ENCODE data around the gene CCDC138. TPM values are rescaled to one million over a fixed set of nuclear protein-coding genes. Genes with fewer than 3 reads are reported as not detected.

Gene CCDC138
- total RNA-seq, 1 donor from 2014 or later: 4.1 TPM

DNA sequence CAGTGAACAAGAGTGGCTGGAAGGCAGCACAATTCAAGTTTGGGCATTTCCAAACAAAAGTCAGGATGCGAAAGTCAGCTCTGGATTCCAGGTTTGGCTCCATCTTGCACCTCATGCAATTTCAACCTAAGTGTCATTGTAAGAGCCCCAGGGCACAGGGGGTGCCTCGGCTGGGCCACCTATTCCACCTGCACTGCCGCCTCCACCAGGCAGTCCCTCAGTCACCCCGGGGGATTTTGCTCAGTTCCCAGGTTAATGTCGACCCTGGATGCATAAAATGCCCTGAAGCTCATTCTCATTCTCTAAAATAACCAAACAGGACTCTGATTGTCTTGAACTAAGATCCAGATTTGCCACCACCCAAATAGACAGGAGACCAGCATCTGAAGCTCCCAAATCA is 124.8 kb downstream of the CCDC138 start:
- Mint-ChIP-seq H3K27me3 (ENCODE audit: low read depth) (peaks cover 19% of the 10 kb centered on the region), H3K9me3 (ENCODE audit: low read depth) (no peaks in the 10 kb centered on the region), H3K4me3 (ENCODE audit: unreplicated experiment) (no peak overlapping the region)

DNA sequence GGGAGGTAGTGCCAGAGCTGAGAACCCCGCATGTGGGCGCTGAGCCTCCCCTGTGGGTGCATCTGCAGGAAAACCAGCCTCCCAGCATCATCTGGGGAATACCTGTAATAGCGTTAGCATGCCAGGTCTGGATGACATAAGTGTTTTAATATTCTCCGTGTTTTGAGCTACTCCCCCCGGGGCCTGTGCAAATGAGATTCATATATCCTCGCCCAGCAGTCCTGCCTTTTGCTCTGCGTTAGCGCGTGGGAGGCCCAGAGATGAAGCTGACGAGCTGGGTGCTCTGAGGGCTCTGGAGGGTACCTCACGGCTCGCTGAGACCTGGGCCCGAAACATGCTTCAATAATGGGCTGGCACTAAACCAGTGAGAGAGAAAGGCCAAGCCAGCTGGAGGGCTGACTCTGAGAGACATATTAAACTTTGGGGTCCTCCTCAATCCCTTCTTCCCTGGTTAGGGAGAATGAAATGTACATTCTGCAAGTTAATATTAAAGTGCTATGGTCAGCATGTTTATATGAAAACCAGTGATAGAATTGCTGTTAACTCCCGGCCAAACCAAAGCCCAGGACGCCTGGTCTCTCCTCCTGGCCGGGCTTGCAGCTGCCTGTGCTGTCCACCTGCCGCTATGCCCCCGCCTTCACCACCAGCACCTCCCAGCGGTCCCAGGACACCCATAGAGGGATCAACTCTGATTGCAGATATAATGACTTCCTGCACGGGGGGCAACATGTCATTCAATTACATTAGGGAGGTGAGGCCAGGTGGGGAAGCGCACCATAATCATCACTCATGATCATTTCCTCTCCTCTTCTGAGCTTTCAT is 125.4 kb downstream of the CCDC138 start:
- Mint-ChIP-seq H3K4me1 (ENCODE audit: low read depth) (no peaks in the 10 kb centered on the region), H3K27me3 (ENCODE audit: low read depth) (peaks cover 25% of the 10 kb centered on the region), H3K9me3 (ENCODE audit: low read depth) (no peaks in the 10 kb centered on the region), H3K36me3 (ENCODE audit: low read depth) (no peaks in the 10 kb centered on the region), H3K4me3 (ENCODE audit: unreplicated experiment) (no peak overlapping the region), H3K27ac (ENCODE audit: unreplicated experiment) (no peak overlapping the region)
- no peak for DNase-seq (ENCODE audit: low spot score)
- no peak for TF ChIP-seq CTCF (IDR thresholded peaks at IDR 0.05)

More for the DNA sequence above, 124.8 kb downstream of the CCDC138 start:
- no peak overlapping the region for H3K27ac Mint-ChIP-seq (ENCODE audit: unreplicated experiment)
- H3K4me1 Mint-ChIP-seq (ENCODE audit: low read depth): no peaks in the 10 kb centered on the region
- DNase-seq (ENCODE audit: low spot score): no peak
- H3K36me3 Mint-ChIP-seq (ENCODE audit: low read depth): no peaks in the 10 kb centered on the region
- no peak for TF ChIP-seq CTCF (IDR thresholded peaks at IDR 0.05)

DNA sequence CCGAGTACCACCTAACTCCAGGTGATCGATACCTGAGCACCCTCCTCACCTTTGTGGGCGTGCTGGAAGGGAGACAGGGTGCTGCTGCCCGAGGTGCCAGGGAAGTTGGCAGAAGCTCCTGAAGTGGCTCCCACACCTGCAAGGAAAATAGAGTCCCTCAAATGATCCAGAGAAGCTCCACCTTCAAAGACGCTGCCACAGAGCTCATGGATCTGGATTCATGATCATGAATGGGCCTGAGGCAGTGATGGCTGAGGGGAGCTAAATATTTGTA is 126.0 kb downstream of the CCDC138 start:
- Mint-ChIP-seq H3K4me1 (ENCODE audit: low read depth) (no peaks in the 10 kb centered on the region), H3K36me3 (ENCODE audit: low read depth) (no peaks in the 10 kb centered on the region), H3K27ac (ENCODE audit: unreplicated experiment) (no peak overlapping the region), H3K9me3 (ENCODE audit: low read depth) (no peaks in the 10 kb centered on the region), H3K4me3 (ENCODE audit: unreplicated experiment) (no peak overlapping the region), H3K27me3 (ENCODE audit: low read depth) (peaks cover 30% of the 10 kb centered on the region)
- no peak for DNase-seq (ENCODE audit: low spot score)
- no peak for TF ChIP-seq CTCF (IDR thresholded peaks at IDR 0.05)

- TF ChIP-seq CTCF (IDR thresholded peaks at IDR 0.05): no peak
- peaks cover 34% of the 10 kb centered on the region for H3K27me3 Mint-ChIP-seq (ENCODE audit: low read depth)
- no peak overlapping the region for H3K27ac Mint-ChIP-seq (ENCODE audit: unreplicated experiment)
- no peaks in the 10 kb centered on the region for H3K4me1 Mint-ChIP-seq (ENCODE audit: low read depth)
- no peaks in the 10 kb centered on the region for H3K36me3 Mint-ChIP-seq (ENCODE audit: low read depth)
- no peaks in the 10 kb centered on the region for H3K9me3 Mint-ChIP-seq (ENCODE audit: low read depth)
- DNase-seq (ENCODE audit: low spot score): no peak
- H3K4me3 Mint-ChIP-seq (ENCODE audit: unreplicated experiment): no peak overlapping the region
Observed at GRCh38 chr2:108916122-108916795, 129.7 kb downstream of the CCDC138 start.

DNA sequence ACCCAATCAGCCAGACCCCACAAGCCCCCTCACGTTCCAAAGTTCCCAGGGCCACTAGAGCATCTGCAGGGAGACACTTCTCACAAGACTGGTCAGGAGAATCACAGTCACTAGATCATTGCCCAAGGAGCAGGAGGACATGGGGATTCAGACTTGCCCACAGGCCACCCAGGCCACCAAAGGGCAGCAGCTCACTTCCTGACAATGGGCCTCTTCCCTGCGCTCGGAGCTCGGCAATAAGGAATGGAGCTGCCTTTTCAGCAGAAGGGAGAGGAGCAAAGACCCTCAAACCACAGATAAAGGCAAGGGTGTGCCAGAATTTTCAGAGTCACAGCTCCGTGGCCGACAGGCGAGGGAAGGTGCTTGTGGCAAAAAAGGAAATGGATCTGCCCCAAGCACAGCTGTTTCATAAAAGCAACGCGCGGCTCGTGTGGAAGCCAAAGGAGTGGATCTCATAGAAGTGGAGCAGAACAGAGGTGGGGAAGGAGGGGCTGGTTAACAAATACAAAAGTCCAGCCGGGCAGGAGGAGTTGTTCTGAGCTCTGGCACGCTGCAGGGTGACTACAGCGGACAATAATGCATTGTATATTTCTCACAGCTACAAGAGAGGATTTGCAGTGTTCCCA is 130.3 kb downstream of the CCDC138 start:
- H3K36me3 Mint-ChIP-seq (ENCODE audit: low read depth): no peaks in the 10 kb centered on the region
- peaks cover 30% of the 10 kb centered on the region for H3K27me3 Mint-ChIP-seq (ENCODE audit: low read depth)
- no peaks in the 10 kb centered on the region for H3K9me3 Mint-ChIP-seq (ENCODE audit: low read depth)
- no peak for TF ChIP-seq CTCF (IDR thresholded peaks at IDR 0.05)
- H3K4me3 Mint-ChIP-seq (ENCODE audit: unreplicated experiment): no peak overlapping the region
- H3K27ac Mint-ChIP-seq (ENCODE audit: unreplicated experiment): no peak overlapping the region
- H3K4me1 Mint-ChIP-seq (ENCODE audit: low read depth): no peaks in the 10 kb centered on the region
- DNase-seq (ENCODE audit: low spot score): no peak

Measured in chondrocyte (in vitro differentiated cells).